NCI-H69 (cell line): ENCODE results near the gene GC.
"Not testable (repeated sequence)": the region's sequence is repeated elsewhere in the genome, so short reads cannot be mapped to it uniquely, and the experiment has no call there.

ENCODE experiments used
- DNase-seq: peaks from one replicate; lab custom pipeline; 2025; lab: John Stamatoyannopoulos, UW

Gene GC

GRCh38 chr4:71768123-71768522 is 15.8 kb downstream of the GC start:
- DNase-seq = no peak

- no peak for DNase-seq
Observed at GRCh38 chr4:71765821-71766383, 18.0 kb downstream of the GC start.

GRCh38 chr4:71765350-71765749 is 18.5 kb downstream of the GC start:
- no peak for DNase-seq

GRCh38 chr4:71752383-71753042 is 31.4 kb downstream of the GC start:
- DNase-seq = no peak

GRCh38 chr4:71749008-71749594 is 34.8 kb downstream of the GC start:
- no peak for DNase-seq

GRCh38 chr4:71746379-71746778 is 37.5 kb downstream of the GC start:
- no peak for DNase-seq

- not testable (repeated sequence) for DNase-seq
Observed at GRCh38 chr4:71738782-71739181, 45.1 kb downstream of the GC start.

- no peak for DNase-seq
Observed at GRCh38 chr4:71732706-71733105, 51.2 kb downstream of the GC start.

GRCh38 chr4:71732066-71732465 is 51.8 kb downstream of the GC start:
- DNase-seq = no peak

GRCh38 chr4:71729856-71730255 is 54.0 kb downstream of the GC start:
- DNase-seq = peak; percentile 22

GRCh38 chr4:71713611-71714203 is 70.2 kb downstream of the GC start:
- DNase-seq = peak; percentile 17

- no peak for DNase-seq
Observed at GRCh38 chr4:71711985-71712348, 71.9 kb downstream of the GC start.

- DNase-seq = peak; percentile 0
Observed at GRCh38 chr4:71711044-71711984, 72.6 kb downstream of the GC start.

GRCh38 chr4:71709961-71710360 is 73.9 kb downstream of the GC start:
- DNase-seq = no peak

- DNase-seq = no peak
Observed at GRCh38 chr4:71698141-71698540, 85.7 kb downstream of the GC start.

GRCh38 chr4:71697031-71697430 is 86.8 kb downstream of the GC start:
- DNase-seq = no peak

- no peak for DNase-seq
Observed at GRCh38 chr4:71694961-71695360, 88.9 kb downstream of the GC start.

GRCh38 chr4:71692963-71693362 is 90.9 kb downstream of the GC start:
- no peak for DNase-seq

GRCh38 chr4:71692198-71692597 is 91.7 kb downstream of the GC start:
- DNase-seq = no peak
